Measurements from ENCODE around the gene WDR31.
"Not testable (repeated sequence)": the region's sequence is repeated elsewhere in the genome, so short reads cannot be mapped to it uniquely, and the experiment has no call there.

Gene WDR31

GRCh38 chr9:113368348-113368981 lies 28.4 kb upstream of the WDR31 start:
- no peak for DNase-seq

DNA sequence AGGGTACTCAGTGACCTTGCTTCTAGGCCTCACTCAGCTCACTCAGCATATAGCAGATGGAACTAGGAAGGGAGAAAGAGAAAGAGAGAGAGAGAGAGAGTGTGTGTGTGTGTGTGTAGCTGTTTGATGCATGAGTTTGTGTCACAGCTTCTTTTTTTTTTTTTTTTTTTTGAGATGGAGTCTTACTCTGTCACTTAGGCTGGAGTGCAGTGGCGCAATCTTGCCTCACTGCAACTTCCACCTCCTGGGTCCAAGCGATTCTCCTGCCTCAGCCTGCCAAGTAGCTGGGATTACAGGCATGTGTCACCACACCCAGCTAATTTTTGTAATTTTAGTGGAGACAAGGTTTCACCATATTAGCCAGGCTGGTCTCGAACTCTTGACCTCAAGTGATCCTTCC lies 25.6 kb upstream of the WDR31 start:
- not testable (repeated sequence) for DNase-seq

- no peak for DNase-seq
Observed at GRCh38 chr9:113364951-113365350, 24.9 kb upstream of the WDR31 start.

- no peak for DNase-seq
Observed at GRCh38 chr9:113363336-113363735, 23.3 kb upstream of the WDR31 start.

- no peak for DNase-seq
Observed at GRCh38 chr9:113361304-113362018, 21.4 kb upstream of the WDR31 start.

DNA sequence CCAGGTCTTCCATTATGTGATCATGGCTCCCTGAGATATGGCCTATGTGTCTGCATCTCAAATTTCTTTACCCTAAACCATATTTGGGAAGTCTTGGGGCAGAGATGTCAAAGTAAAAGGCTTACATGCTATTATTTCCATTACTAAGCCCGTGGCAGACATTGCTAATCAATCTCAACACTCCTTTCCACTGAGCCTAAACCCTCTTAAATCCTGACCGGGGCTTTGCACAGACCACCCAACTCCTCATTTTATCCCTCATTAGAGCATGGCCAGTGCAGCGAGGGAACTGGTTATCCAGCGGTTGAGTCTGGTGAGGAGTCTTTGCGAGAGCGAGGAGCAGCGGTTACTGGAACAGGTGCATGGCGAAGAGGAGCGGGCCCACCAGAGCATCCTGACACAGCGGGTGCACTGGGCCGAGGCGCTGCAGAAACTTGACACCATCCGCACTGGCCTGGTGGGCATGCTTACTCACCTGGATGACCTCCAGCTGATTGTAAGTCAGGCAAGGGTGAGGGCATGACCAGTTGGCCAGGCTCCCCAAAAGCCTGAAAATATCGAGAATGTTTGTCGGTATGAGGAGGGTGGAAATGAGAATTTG lies 20.3 kb upstream of the WDR31 start:
- DNase-seq = no peak

GRCh38 chr9:113359385-113359784 lies 19.3 kb upstream of the WDR31 start:
- DNase-seq = no peak

DNA sequence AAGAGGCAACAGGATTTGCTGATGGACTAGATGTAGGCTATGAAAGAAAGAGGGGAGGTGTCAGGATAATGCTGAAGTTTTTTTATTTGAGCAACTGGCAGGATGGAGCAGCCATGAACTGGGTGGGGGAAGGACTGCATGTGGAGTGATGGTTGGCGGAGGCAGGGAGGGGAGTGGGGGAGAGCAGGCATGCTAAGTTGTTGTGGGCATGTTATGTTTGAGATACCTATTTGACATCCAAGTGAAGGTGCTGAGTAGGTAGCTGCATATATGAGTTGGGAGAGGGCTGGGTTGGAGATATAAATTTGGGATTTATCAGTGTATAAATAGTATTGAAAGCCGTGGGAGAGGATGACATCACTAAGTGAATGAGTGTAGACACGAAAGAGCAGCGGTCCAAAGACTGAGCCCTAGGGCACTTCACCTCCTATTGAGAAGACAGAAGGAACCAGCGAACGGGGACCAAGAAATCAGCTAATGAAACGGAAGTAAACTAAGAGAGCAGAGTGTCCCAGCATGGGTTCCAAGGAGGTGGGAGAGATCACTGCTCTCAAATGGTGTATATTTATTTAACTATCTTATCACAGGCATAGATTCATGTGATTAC lies 16.7 kb upstream of the WDR31 start:
- no peak for DNase-seq

GRCh38 chr9:113355040-113355596 lies 15.0 kb upstream of the WDR31 start:
- no peak for DNase-seq

DNA sequence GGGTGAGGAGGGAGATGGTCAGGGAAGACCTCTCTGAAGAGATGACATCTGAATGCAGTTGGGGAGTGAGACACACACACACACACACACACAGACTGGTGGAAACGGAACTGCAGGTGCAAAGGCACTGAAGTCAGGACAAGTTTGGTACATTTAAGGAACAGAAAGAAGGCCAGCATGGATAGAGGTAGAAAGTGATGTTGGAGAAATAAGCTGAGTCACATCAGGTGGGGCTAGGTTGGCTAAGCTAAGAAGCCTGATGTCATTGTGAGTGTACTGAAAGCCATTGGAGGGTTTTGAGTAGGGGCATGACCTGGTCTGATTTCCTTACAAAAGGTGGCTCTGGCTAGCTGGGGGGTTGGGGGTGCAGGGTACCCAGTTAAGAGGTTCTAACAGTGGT lies 12.3 kb upstream of the WDR31 start:
- DNase-seq = no peak

DNA sequence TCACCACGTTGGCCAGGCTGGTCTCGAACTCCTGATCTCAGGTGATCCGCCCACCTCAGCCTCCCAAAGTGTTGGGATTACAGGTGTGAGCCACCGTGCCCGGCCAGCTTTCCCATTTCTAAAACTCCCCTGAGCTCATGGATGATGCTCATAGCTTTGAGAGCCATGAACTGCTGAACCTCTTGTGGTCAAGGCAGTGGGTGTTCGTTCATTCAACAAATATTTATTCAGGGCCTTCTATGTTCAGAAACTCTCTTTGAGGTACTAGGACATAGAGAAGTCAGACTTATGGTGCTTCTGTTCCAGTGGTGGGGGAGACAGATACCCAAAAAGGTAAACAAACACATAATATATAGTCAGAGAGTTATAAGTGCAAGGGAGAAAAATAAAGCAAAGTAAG lies 11.9 kb upstream of the WDR31 start:
- no peak for DNase-seq

DNA sequence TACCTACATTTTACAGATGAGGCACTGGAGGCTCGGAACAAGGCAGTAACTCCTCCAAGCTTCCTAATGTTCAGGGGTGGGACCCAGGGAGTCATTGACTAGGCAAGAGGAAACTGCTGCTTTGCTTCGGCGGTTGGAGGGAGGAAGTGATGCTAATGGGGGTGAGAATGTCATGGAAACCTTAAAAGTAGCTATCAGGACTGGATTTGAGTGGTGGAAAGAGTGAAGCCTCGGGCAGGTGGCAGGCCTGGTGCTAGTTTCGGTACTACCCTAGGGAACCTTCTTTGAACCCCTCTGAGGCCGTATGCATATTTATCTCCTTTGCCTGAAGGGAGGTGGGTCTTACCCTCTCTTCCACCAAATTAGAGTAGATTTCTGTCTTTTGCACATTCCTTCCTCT lies 10.9 kb upstream of the WDR31 start:
- peak; percentile 75 for DNase-seq

DNA sequence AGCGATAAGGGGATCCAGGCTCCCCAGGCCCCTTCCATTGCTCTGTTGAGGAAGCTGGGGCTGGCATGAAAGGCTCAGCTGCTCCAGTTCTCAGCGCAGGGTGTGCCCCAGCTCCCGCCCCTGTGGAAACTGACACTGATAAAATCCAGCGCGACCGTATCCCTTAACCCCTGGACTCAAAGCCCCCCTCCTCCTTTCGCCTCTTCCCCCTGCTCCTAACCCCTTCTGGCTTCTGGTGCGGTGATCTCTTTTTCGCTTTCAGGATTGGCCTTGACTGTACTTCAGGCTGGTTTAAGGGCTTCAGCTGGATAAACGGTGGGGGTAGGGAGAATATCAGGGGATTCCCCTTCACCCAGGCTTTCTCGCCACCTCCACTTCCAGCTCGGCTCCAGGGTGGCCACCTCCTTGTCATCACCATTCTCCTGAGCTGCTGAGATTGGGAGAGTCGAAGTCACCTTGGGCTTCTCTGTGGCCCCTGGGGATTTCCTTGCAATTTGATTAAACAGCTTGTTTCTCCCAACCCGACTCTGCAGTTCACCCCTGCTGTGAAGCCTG lies 10.1 kb upstream of the WDR31 start:
- peak; percentile 50 for DNase-seq

GRCh38 chr9:113349445-113350094 lies 9.5 kb upstream of the WDR31 start, which contains the start of gene BSPRY:
Gene BSPRY (plus strand): TSS chr9:113349541. CDS start chr9:113349580, 39 bp downstream.
- peak; percentile 63 for DNase-seq

DNA sequence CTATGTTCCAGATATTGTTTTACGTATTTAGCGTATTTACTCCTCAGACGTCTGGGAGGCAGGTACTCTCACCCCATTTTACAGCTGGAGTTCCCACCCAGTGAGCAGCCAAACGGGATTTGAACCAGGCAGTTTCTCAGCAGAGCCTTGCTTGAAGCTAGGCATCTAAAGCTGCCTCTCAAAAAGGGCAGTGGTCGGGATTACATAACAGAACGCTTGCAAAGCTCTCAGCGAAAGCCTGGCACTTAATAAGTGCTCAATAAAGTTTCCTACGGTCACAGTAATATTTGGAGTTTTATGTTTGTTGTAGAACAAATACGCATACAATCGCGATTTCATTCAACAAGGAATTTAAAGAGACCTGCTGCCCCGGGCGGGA lies 9.0 kb upstream of the WDR31 start:
- no peak for DNase-seq

DNA sequence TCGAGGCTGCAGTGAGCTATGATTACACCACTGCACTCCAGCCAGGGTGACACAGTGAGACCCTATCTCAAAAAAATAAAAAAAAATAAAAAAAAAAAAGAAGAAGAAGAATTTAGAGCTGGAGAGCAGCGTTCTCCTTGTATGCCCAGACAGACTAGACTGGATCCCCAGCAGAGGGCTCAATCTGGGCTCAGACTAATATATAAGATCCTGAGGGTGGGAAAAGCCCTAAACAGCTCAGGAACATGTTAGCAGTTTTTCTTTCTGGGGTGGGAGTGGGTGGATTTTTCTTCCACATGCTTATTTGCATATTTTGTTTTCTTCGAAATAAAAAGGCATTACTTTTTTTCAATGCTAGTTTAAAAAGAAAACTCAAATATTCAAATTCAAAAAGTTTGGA lies 8.4 kb upstream of the WDR31 start:
- DNase-seq = no peak

- DNase-seq = peak; percentile 22
Observed at GRCh38 chr9:113345671-113346070, 5.6 kb upstream of the WDR31 start.

- no peak for DNase-seq
Observed at GRCh38 chr9:113345190-113345589, 5.1 kb upstream of the WDR31 start.

DNA sequence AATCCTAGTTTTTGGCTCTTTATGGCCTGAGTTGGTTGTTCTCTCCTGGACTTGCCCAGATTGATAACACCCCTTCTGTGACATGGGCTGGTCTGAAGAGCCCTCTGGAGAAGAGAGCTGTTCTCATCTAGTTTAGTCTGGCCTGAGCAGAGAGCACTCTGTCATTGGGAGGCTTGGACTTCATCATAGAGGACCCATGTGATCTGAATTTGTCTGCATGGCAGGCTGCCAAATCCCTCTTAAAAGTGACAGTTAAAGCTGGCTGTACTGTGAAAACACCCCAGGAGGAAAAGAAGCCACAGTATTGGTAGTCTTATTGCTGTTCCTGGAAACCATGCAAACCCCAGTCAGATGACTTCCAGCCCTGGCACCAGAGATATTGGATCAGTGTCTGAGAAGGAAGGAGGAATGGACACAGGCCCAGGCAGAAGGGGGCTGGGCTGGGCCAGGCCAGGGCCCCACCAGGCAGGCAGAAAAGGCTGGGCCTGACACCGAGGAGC lies 3.7 kb upstream of the WDR31 start:
- DNase-seq = peak; percentile 30

GRCh38 chr9:113341712-113342410 lies 1.8 kb upstream of the WDR31 start:
- DNase-seq = peak; percentile 41

DNA sequence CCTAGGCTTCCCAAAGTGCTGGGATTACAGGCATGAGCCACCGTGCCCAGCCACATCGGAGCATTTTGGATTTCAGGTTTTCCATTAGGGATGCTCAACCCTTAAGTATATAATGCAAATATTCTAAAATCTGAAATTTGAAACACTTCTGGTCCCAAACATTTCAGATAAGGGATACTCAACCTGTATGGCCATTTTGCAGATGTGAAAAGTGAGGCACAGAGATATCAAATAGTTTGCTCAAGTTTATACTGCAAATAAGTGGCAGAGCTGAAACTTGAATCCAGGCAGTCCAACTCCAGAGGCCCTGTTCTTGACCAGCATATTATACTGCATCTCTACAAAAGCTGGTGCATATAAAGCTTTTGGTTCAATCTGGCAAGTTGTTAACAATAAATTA lies 2.4 kb downstream of the WDR31 start:
- no peak for DNase-seq

GRCh38 chr9:113331780-113332179 lies 8.3 kb downstream of the WDR31 start:
- no peak for DNase-seq

All from activated CD4-positive, alpha-beta T cell treated with anti-CD3 and anti-CD28 coated beads, Interleukin-2, Interleukin-6, amounts not matched to agents 100 ng/mL and 50 ng/mL, durations not matched to agents 16 hours and 8 hours (primary cell).